Nephron (organoid): ENCODE results near the gene SLC38A10.

Source experiments
- H3K27ac Mint-ChIP-seq, 3 experiments: 2 replicates each; pipeline ENCODE4 v1.8.0; 2020; ENCODE audit warnings: mixed read lengths in 3 of 3, mild to moderate bottlenecking in 2 of 3, moderate library complexity in 1 of 3
- H3K27me3 Mint-ChIP-seq: 2 replicates; pipeline ENCODE4 v1.8.0; 2021; ENCODE audit warnings: low read depth, mild to moderate bottlenecking, moderate library complexity, mixed read lengths
- H3K36me3 Mint-ChIP-seq: 2 replicates; pipeline ENCODE4 v1.8.0; 2020; ENCODE audit warnings: low read depth, mixed read lengths
- H3K4me1 Mint-ChIP-seq: 2 replicates; pipeline ENCODE4 v1.8.0; 2020; ENCODE audit warnings: mixed read lengths
- H3K4me3 Mint-ChIP-seq, 3 experiments: 2 replicates each; pipeline ENCODE4 v1.8.0; 2020; ENCODE audit warnings: mild to moderate bottlenecking in 3 of 3, mixed read lengths in 3 of 3, moderate library complexity in 2 of 3
- H3K9me3 Mint-ChIP-seq: 2 replicates; pipeline ENCODE4 v1.8.0; 2020; ENCODE audit warnings: mixed read lengths
- CTCF ChIP-seq, 3 experiments: fragments of 200-600 bp; sonication (generic); IDR thresholded peaks; one replicate each; pipeline ENCODE4 v1.5.0; 2021; ENCODE audit warnings: antibody characterized with exemption in 3 of 3; ENCODE audit not compliant: unreplicated experiment in 3 of 3

The SLC38A10 gene

GRCh38 chr17:81282141-81282540 is 13.0 kb downstream of the SLC38A10 start:
- H3K4me1 Mint-ChIP-seq = peaks cover 36% of the 10 kb centered on the region
- no peak overlapping the region for H3K27ac Mint-ChIP-seq
- no peak overlapping the region for H3K4me3 Mint-ChIP-seq
- peaks cover 13% of the 10 kb centered on the region for H3K36me3 Mint-ChIP-seq
- no peaks in the 10 kb centered on the region for H3K27me3 Mint-ChIP-seq
- no peak for TF ChIP-seq CTCF (IDR thresholded peaks at IDR 0.05; ENCODE audit: unreplicated experiment in 3 of 3)
- no peaks in the 10 kb centered on the region for H3K9me3 Mint-ChIP-seq

- Mint-ChIP-seq H3K4me3 (no peak overlapping the region), H3K27ac (no peak overlapping the region), H3K9me3 (no peaks in the 10 kb centered on the region), H3K36me3 (peaks cover 21% of the 10 kb centered on the region), H3K4me1 (peaks cover 22% of the 10 kb centered on the region), H3K27me3 (no peaks in the 10 kb centered on the region)
- no peak for TF ChIP-seq CTCF (IDR thresholded peaks at IDR 0.05; ENCODE audit: unreplicated experiment in 3 of 3)
These were observed 14.5 kb downstream of the SLC38A10 start for GRCh38 chr17:81280571-81280970.

- Mint-ChIP-seq H3K9me3 (no peaks in the 10 kb centered on the region), H3K4me3 (no peak overlapping the region), H3K27me3 (no peaks in the 10 kb centered on the region), H3K4me1 (peaks cover 12% of the 10 kb centered on the region), H3K36me3 (peaks cover 21% of the 10 kb centered on the region), H3K27ac (no peak overlapping the region)
- TF ChIP-seq CTCF (IDR thresholded peaks at IDR 0.05; ENCODE audit: unreplicated experiment in 3 of 3) = no peak
These were observed 15.5 kb downstream of the SLC38A10 start for GRCh38 chr17:81279278-81280275.

- H3K4me3 Mint-ChIP-seq = no peak overlapping the region
- H3K36me3 Mint-ChIP-seq = peaks cover 21% of the 10 kb centered on the region
- no peak overlapping the region for H3K27ac Mint-ChIP-seq
- H3K4me1 Mint-ChIP-seq = peaks cover 8% of the 10 kb centered on the region
- no peaks in the 10 kb centered on the region for H3K27me3 Mint-ChIP-seq
- TF ChIP-seq CTCF (IDR thresholded peaks at IDR 0.05; ENCODE audit: unreplicated experiment in 3 of 3) = no peak
- no peaks in the 10 kb centered on the region for H3K9me3 Mint-ChIP-seq
These were observed 16.3 kb downstream of the SLC38A10 start for GRCh38 chr17:81278831-81279230.

- no peak for TF ChIP-seq CTCF (IDR thresholded peaks at IDR 0.05; ENCODE audit: unreplicated experiment in 3 of 3)
- H3K36me3 Mint-ChIP-seq = peaks cover 27% of the 10 kb centered on the region
- no peaks in the 10 kb centered on the region for H3K27me3 Mint-ChIP-seq
- no peak overlapping the region for H3K4me3 Mint-ChIP-seq
- no peak overlapping the region for H3K27ac Mint-ChIP-seq
- H3K4me1 Mint-ChIP-seq = peaks cover 8% of the 10 kb centered on the region
- no peaks in the 10 kb centered on the region for H3K9me3 Mint-ChIP-seq
These were observed 17.0 kb downstream of the SLC38A10 start for GRCh38 chr17:81277946-81278693.
